Astrocyte (in vitro differentiated cells and primary cell): ENCODE data around the gene FBN3. TPM values are rescaled to one million over a fixed set of nuclear protein-coding genes. Genes with fewer than 3 reads are reported as not detected.

Experiments used
- DNase-seq: peaks from one replicate; pipeline ENCODE4 v3.0.0-alpha.2; 2010; ENCODE audit warnings: low read depth
- FAIRE-seq: peaks from 2 replicates; lab custom pipeline; 2011; peaks lifted over from hg19 to GRCh38; lab: Jason Lieb, UNC
- H2AFZ ChIP-seq: 2 replicates; pipeline ENCODE4 v1.6.0; 2012; ENCODE audit warnings: low read depth, low read length, inconsistent platforms
- H3K27ac ChIP-seq: 2 replicates; pipeline ENCODE4 v1.5.1; 2011; ENCODE audit warnings: low read depth, low read length, inconsistent platforms
- H3K27me3 ChIP-seq: 2 replicates; pipeline ENCODE4 v1.6.0; 2011; ENCODE audit warnings: low read length, inconsistent platforms; ENCODE audit not compliant: insufficient read depth
- H3K36me3 ChIP-seq: 2 replicates; pipeline ENCODE4 v1.5.1; 2011; ENCODE audit warnings: low read length, inconsistent platforms; ENCODE audit not compliant: insufficient read depth
- H3K4me1 ChIP-seq: 2 replicates; pipeline ENCODE4 v1.5.1; 2011; ENCODE audit warnings: low read length, inconsistent platforms; ENCODE audit not compliant: insufficient read depth
- H3K4me2 ChIP-seq: 2 replicates; pipeline ENCODE4 v1.6.0; 2012; ENCODE audit warnings: low read length, inconsistent platforms
- H3K4me3 ChIP-seq: 2 replicates; pipeline ENCODE4 v1.5.1; 2011; ENCODE audit warnings: low read depth, mild to moderate bottlenecking, low read length, inconsistent platforms; ENCODE audit not compliant: insufficient read depth
- H3K79me2 ChIP-seq: 2 replicates; pipeline ENCODE4 v1.6.0; 2012; ENCODE audit warnings: mild to moderate bottlenecking, low read length, inconsistent platforms; ENCODE audit not compliant: insufficient read depth
- H3K9ac ChIP-seq: 2 replicates; pipeline ENCODE4 v1.6.0; 2012; ENCODE audit warnings: mild to moderate bottlenecking, low read length, inconsistent platforms
- H3K9me3 ChIP-seq: 2 replicates; pipeline ENCODE4 v1.5.1; 2012; ENCODE audit warnings: low read depth, mild to moderate bottlenecking, low read length, inconsistent platforms; ENCODE audit not compliant: insufficient read depth
- H4K20me1 ChIP-seq: 2 replicates; pipeline ENCODE4 v1.6.0; 2012; ENCODE audit warnings: low read length, inconsistent platforms; ENCODE audit not compliant: insufficient read depth
- H3K27ac Mint-ChIP-seq: one replicate; pipeline ENCODE4 v1.8.0; 2021; ENCODE audit warnings: mild to moderate bottlenecking, mixed read lengths; ENCODE audit not compliant: unreplicated experiment
- H3K27me3 Mint-ChIP-seq: one replicate; pipeline ENCODE4 v1.8.0; 2021; ENCODE audit warnings: low read depth, mixed read lengths; ENCODE audit not compliant: unreplicated experiment
- H3K36me3 Mint-ChIP-seq: one replicate; pipeline ENCODE4 v1.8.0; 2021; ENCODE audit warnings: low read depth, mixed read lengths; ENCODE audit not compliant: unreplicated experiment
- H3K4me1 Mint-ChIP-seq: one replicate; pipeline ENCODE4 v1.8.0; 2021; ENCODE audit warnings: low read depth, mixed read lengths; ENCODE audit not compliant: unreplicated experiment
- H3K4me3 Mint-ChIP-seq: one replicate; pipeline ENCODE4 v1.8.0; 2021; ENCODE audit warnings: mild to moderate bottlenecking, moderate library complexity, mixed read lengths; ENCODE audit not compliant: unreplicated experiment
- H3K9me3 Mint-ChIP-seq: one replicate; pipeline ENCODE4 v1.8.0; 2021; ENCODE audit warnings: mild to moderate bottlenecking, mixed read lengths; ENCODE audit not compliant: unreplicated experiment
- EZH2 ChIP-seq: IDR thresholded peaks from 2 replicates; pipeline ENCODE4 v1.6.1; 2012; ENCODE audit warnings: mild to moderate bottlenecking, low read length, inconsistent platforms; ENCODE audit not compliant: insufficient read depth
- total RNA-seq: library from RNA; stranded (reverse); gene quantifications from 2 replicates; pipeline ENCODE4 v1.2.1, GENCODE V29; 2021
- TF ChIP-seq, protein P1 (sequence below): IDR thresholded peaks from 2 replicates; pipeline ENCODE4 v1.5.1; 2011; ENCODE audit warnings: low read depth, mild to moderate bottlenecking, inconsistent platforms, low read length, moderate library complexity; ENCODE audit not compliant: insufficient read depth

Gene FBN3
- total RNA-seq, 1 donor from 2014 or later, result 1.00 TPM

DNA sequence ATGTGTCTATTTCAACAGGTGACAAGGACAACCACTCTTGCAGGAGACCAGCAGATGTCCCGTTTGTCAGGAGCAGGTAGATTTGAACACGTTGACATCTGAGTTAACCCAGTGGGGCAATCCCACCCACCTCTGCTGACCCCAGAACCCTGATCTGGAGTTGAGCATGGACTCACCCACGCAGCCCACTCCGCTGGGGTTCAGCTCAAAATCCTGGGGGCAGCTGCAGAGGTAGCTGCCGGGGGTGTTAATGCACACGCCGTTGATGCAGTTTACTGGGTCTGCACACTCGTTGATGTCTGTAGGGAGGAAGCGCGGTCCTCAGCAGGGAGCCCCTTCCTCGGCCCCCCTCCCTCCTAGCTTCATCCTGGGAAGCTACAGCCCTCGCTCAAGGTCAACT lies 39.9 kb downstream of the FBN3 start:
- H3K36me3 Mint-ChIP-seq, result no peaks in the 10 kb centered on the region

DNA sequence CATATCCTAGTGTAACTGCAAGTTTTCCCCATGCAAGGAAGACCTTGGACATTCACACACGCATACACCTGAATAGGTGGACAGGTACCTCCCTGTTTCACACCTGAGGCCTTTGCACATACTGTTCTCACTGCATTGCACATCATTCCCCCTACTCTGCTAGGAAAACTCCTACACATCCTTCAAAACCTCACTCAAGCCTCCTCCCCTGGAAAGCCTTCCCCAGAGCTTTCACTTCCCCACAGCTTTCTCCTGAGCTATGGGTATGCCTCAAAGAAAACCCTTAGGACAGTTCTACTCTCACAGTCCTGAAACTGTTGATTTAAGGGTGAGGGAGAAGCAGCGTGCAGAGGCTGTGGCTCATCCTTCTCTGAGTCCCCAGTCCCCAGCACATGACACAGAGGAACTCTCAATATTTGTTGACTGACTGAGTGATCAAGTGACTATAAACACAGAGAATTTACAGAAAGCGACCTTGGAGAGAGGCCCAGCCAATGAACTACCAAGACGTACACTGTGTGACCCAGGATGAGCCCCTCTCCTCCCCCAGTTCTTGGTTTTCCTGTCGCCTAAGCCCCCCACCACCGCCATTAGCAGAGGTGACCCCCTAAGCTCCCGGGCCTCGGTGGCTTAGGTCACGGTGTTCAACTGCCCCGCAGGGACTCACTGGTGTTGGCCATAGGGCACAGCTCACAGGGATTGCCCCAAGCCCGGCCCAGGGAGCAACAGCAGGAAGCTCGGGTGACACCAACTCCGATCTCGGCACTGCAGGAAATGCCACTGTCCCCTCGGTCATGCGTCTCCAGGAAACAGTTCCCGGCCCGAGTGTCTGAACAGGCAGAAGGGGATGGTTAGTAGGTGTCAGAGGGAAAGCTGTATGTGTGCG lies 40.6 kb downstream of the FBN3 start:
- Histone ChIP-seq H3K79me2 (no peaks in the 10 kb centered on the region), H3K4me2 (no peak overlapping the region), H3K27ac (no peak overlapping the region), H3K9me3 (no peaks in the 10 kb centered on the region), H4K20me1 (no peaks in the 10 kb centered on the region), H3K4me3 (no peak overlapping the region), H3K4me1 (no peaks in the 10 kb centered on the region), H2AFZ (no peak overlapping the region), H3K9ac (no peak overlapping the region), H3K36me3 (no peaks in the 10 kb centered on the region), H3K27me3 (no peaks in the 10 kb centered on the region)
- FAIRE-seq (no peak), DNase-seq (no peak)
- no peak overlapping the region for H3K4me3 Mint-ChIP-seq
- H3K4me1 Mint-ChIP-seq, result no peaks in the 10 kb centered on the region
- H3K36me3 Mint-ChIP-seq, result no peaks in the 10 kb centered on the region
- H3K27me3 Mint-ChIP-seq, result peaks cover 8% of the 10 kb centered on the region
- H3K27ac Mint-ChIP-seq, result no peak overlapping the region
- H3K9me3 Mint-ChIP-seq, result peaks cover 4% of the 10 kb centered on the region
- no peak for TF ChIP-seq EZH2
- TF ChIP-seq, protein P1, sequence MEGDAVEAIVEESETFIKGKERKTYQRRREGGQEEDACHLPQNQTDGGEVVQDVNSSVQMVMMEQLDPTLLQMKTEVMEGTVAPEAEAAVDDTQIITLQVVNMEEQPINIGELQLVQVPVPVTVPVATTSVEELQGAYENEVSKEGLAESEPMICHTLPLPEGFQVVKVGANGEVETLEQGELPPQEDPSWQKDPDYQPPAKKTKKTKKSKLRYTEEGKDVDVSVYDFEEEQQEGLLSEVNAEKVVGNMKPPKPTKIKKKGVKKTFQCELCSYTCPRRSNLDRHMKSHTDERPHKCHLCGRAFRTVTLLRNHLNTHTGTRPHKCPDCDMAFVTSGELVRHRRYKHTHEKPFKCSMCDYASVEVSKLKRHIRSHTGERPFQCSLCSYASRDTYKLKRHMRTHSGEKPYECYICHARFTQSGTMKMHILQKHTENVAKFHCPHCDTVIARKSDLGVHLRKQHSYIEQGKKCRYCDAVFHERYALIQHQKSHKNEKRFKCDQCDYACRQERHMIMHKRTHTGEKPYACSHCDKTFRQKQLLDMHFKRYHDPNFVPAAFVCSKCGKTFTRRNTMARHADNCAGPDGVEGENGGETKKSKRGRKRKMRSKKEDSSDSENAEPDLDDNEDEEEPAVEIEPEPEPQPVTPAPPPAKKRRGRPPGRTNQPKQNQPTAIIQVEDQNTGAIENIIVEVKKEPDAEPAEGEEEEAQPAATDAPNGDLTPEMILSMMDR, result no peak

More for the DNA sequence above, 39.9 kb downstream of the FBN3 start:
- Histone ChIP-seq H3K4me2 (no peak overlapping the region), H3K27me3 (no peaks in the 10 kb centered on the region), H3K4me1 (no peaks in the 10 kb centered on the region), H3K9me3 (no peaks in the 10 kb centered on the region), H3K36me3 (no peaks in the 10 kb centered on the region), H4K20me1 (no peaks in the 10 kb centered on the region), H3K4me3 (no peak overlapping the region), H3K9ac (no peak overlapping the region), H3K79me2 (no peaks in the 10 kb centered on the region), H2AFZ (no peak overlapping the region), H3K27ac (no peak overlapping the region)
- Mint-ChIP-seq H3K27me3 (peaks cover 8% of the 10 kb centered on the region), H3K4me3 (no peak overlapping the region), H3K27ac (no peak overlapping the region), H3K4me1 (no peaks in the 10 kb centered on the region), H3K9me3 (peaks cover 4% of the 10 kb centered on the region)
- TF ChIP-seq EZH2, result no peak
- FAIRE-seq (no peak), DNase-seq (no peak)

DNA sequence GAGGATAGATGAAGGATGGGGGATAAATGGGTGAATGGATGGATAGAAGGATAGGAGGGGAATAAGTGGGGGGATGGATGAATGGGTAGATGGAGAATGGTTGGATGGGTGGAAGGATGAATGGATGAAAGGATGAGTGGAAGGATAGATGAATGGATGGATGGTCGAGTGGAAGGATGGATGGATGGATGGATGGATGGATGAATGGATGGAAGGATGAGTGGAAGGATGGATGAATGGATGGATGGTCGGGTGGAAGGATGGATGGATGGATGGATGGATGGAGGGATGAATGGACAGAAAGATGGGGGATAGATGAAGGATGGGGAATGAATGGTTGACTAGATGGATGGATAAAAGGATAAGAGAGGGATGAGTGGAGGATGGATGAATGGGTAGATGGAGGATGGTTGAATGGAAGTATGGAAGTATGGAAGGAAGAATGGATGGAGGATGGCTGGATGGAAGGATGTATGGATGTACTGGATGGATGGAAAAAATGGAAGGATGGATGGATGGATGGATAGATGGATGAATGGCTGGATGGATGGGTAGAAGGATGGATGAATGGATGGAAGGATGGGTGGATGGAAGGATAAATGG lies 42.0 kb downstream of the FBN3 start:
- Histone ChIP-seq H3K4me3 (no peak overlapping the region), H3K79me2 (no peaks in the 10 kb centered on the region), H3K4me2 (no peak overlapping the region), H3K27ac (no peak overlapping the region), H3K9ac (no peak overlapping the region), H2AFZ (no peak overlapping the region), H3K36me3 (no peaks in the 10 kb centered on the region), H3K4me1 (no peaks in the 10 kb centered on the region), H3K9me3 (no peaks in the 10 kb centered on the region), H4K20me1 (no peaks in the 10 kb centered on the region), H3K27me3 (no peaks in the 10 kb centered on the region)
- DNase-seq (no peak), FAIRE-seq (no peak)
- Mint-ChIP-seq H3K27me3 (peaks cover 11% of the 10 kb centered on the region), H3K36me3 (peaks cover 2% of the 10 kb centered on the region), H3K4me3 (no peak overlapping the region), H3K4me1 (no peaks in the 10 kb centered on the region), H3K27ac (no peak overlapping the region), H3K9me3 (peaks cover 4% of the 10 kb centered on the region)
- TF ChIP-seq, protein P1, result no peak
- TF ChIP-seq EZH2, result no peak
